HepG2 (cell line): Measurements from ENCODE around the gene MTF1. TPM values are rescaled to one million over a fixed set of nuclear protein-coding genes. Genes with fewer than 3 reads are reported as not detected.
"Not testable (repeated sequence)": the region's sequence is repeated elsewhere in the genome, so short reads cannot be mapped to it uniquely, and the experiment has no call there.

Source experiments
- ATAC-seq: fragments of 200-7000 bp; cut with Tn5 transposase; 3 replicates; pipeline ENCODE4 v1.9.1; 2020; ENCODE audit warnings: mild to moderate bottlenecking, moderate library complexity
- BruUV-seq: library from RNA; stranded (reverse); fragments of 400-500 nt; replicated peaks from 2 replicates; lab custom pipeline; 2021; lab: Mats Ljungman, UMichigan
- CTCF ChIA-PET: fragments of 300-600 bp; formaldehyde crosslinking; extraction: SDS; loops from one replicate; lab custom pipeline; 2021; ENCODE audit warnings: low total read pairs, inconsistent platforms, low intra/inter-chr PET ratio; lab: Yijun Ruan, JAX
- POLR2A ChIA-PET: fragments of 350-600 bp; sonication (Branson Sonifier 250); formaldehyde crosslinking; loops from one replicate; lab custom pipeline; 2020; ENCODE audit warnings: antibody characterized with exemption, inconsistent platforms; lab: Yijun Ruan, JAX
- DNase-seq: peaks from one replicate; pipeline ENCODE4 v3.0.0-alpha.2; 2015; ENCODE audit warnings: low spot score
- FAIRE-seq: peaks from 3 replicates; lab custom pipeline; 2011; peaks lifted over from hg19 to GRCh38; lab: Jason Lieb, UNC
- H2AFZ ChIP-seq: one replicate; pipeline ENCODE4 v1.6.1; 2011; ENCODE audit warnings: low read length, inconsistent platforms
- H3K27ac ChIP-seq: fragments of 300-600 bp; 3 replicates; pipeline ENCODE4 v1.8.0; 2011; ENCODE audit warnings: mixed run types, mild to moderate bottlenecking, mixed read lengths, low read length, inconsistent platforms; ENCODE audit not compliant: insufficient read depth; ENCODE audit errors: extremely low read length
- H3K27me3 ChIP-seq, 2 experiments: fragments of 200-600 bp in 1 of 2; 2 replicates in 1 of 2; 3 replicates in 1 of 2; pipeline versions ENCODE4 v1.6.0 to v1.8.0; 2011; ENCODE audit warnings: low read length in 2 of 2, mild to moderate bottlenecking in 2 of 2, moderate library complexity in 2 of 2, inconsistent platforms in 1 of 2; ENCODE audit not compliant: insufficient read depth in 2 of 2, control insufficient read depth in 1 of 2
- H3K36me3 ChIP-seq, 2 experiments: fragments of 200-600 bp in 1 of 2; replicated peaks in 1 of 2; 2 replicates in 1 of 2; 3 replicates in 1 of 2; pipeline versions ENCODE4 v1.5.1 to v1.8.0; 2011; ENCODE audit warnings: low read length in 2 of 2, inconsistent platforms in 1 of 2; ENCODE audit not compliant: insufficient read depth in 2 of 2, control insufficient read depth in 1 of 2
- H3K4me1 ChIP-seq: 2 replicates; pipeline ENCODE4 v1.5.1; 2012; ENCODE audit warnings: low read length, inconsistent platforms; ENCODE audit not compliant: insufficient read depth
- H3K4me2 ChIP-seq: 2 replicates; pipeline ENCODE4 v1.6.0; 2011; ENCODE audit warnings: low read depth, low read length, inconsistent platforms
- H3K4me3 ChIP-seq, 3 experiments: fragments of 200-600 bp in 1 of 3; sonication (generic), shearing (Covaris generic) in 1 of 3; replicated peaks in 1 of 3; 2 replicates each; pipeline ENCODE4 v1.5.1; 2011 to 2016; ENCODE audit warnings: low read length in 3 of 3, inconsistent platforms in 2 of 3, low read depth in 2 of 3, mild to moderate bottlenecking in 2 of 3, control low read depth in 1 of 3, mixed read lengths in 1 of 3; ENCODE audit not compliant: insufficient read depth in 1 of 3
- H3K79me2 ChIP-seq: one replicate; pipeline ENCODE4 v1.6.1; 2011; ENCODE audit warnings: low read length, inconsistent platforms; ENCODE audit not compliant: insufficient read depth
- H3K9ac ChIP-seq: 2 replicates; pipeline ENCODE4 v1.6.0; 2011; ENCODE audit warnings: mild to moderate bottlenecking, low read depth, low read length, inconsistent platforms; ENCODE audit not compliant: insufficient read depth
- H3K9me3 ChIP-seq: 2 replicates; pipeline ENCODE4 v1.5.1; 2012; ENCODE audit warnings: mild to moderate bottlenecking, low read length
- H4K20me1 ChIP-seq: 2 replicates; pipeline ENCODE4 v1.6.0; 2011; ENCODE audit warnings: inconsistent platforms, mild to moderate bottlenecking, low read length, moderate library complexity; ENCODE audit not compliant: insufficient read depth
- EP300 ChIP-seq, 3 experiments: sonication (generic) in 1 of 3; formaldehyde crosslinking in 1 of 3; IDR thresholded peaks; 2 replicates each; pipeline versions ENCODE4 v1.5.1 to v1.6.1; 2011 to 2020; ENCODE audit warnings: low read depth in 2 of 3, low read length in 2 of 3, borderline replicate concordance in 1 of 3, improper control_type of control experiment in 1 of 3, mild to moderate bottlenecking in 1 of 3, missing genetic modification reagents in 1 of 3, moderate library complexity in 1 of 3
- JDP2 ChIP-seq: sonication (generic); formaldehyde crosslinking; IDR thresholded peaks from 2 replicates; pipeline ENCODE4 v1.8.1; 2022; ENCODE audit warnings: missing genetic modification reagents, borderline replicate concordance
- POLR2A ChIP-seq, 2 experiments: IDR thresholded peaks; 2 replicates each; pipeline ENCODE4 v1.6.1; 2011; ENCODE audit warnings: low read depth in 2 of 2, low read length in 2 of 2, mild to moderate bottlenecking in 1 of 2, moderate library complexity in 1 of 2; ENCODE audit not compliant: insufficient read depth in 1 of 2
- PPARG ChIP-seq: conservative IDR thresholded peaks from 2 replicates; pipeline ENCODE4 v1.6.1; 2016; ENCODE audit warnings: missing biosample characterization, missing genetic modification reagents
- RFXANK ChIP-seq: IDR thresholded peaks from 2 replicates; pipeline ENCODE4 v1.6.1; 2016
- SP5 ChIP-seq: IDR thresholded peaks from 2 replicates; pipeline ENCODE4 v1.6.1; 2016; ENCODE audit warnings: low read depth, borderline replicate concordance
- TP53 ChIP-seq: sonication (generic); formaldehyde crosslinking; conservative IDR thresholded peaks from 2 replicates; pipeline ENCODE4 v1.4.0; 2020; ENCODE audit warnings: missing genetic modification reagents
- ZNF839 ChIP-seq: sonication (generic); formaldehyde crosslinking; IDR thresholded peaks from 2 replicates; pipeline ENCODE4 v1.4.0; 2020; ENCODE audit warnings: missing genetic modification reagents, mild to moderate bottlenecking, borderline replicate concordance
- ZSCAN31 ChIP-seq: sonication (generic); formaldehyde crosslinking; IDR thresholded peaks from 2 replicates; pipeline ENCODE4 v1.5.0; 2020; ENCODE audit warnings: low read depth, mild to moderate bottlenecking, missing genetic modification reagents
- WGBS: methylation state at CpG from one replicate; pipeline ENCODE4 v1.1.6; 2017; ENCODE audit warnings: low lambda C conversion rate; 5-methylcytosine and 5-hydroxymethylcytosine counted together
- in situ Hi-C: cut with HindIII; loops from 2 replicates; pipeline ENCODE4 v1.10.0; 2017; ENCODE audit warnings: low pct_unique_long_range_greater_than_20kb; ENCODE audit not compliant: extremely low pct_ligation_motif_present
- intact Hi-C: fragments of 100-400 bp; cut with micrococcal nuclease; formaldehyde crosslinking; loops from one replicate; pipeline ENCODE4 v1.10.0; 2022; ENCODE audit not compliant: unreplicated experiment
- polyA plus RNA-seq, 8 experiments: library from polyadenylated mRNA; depleted of rRNA in 3 of 8; stranded (reverse) in 7 of 8; unstranded in 1 of 8; fragments of >200 nt; fragmentation: Illumina TruSeq in 4 of 8; extraction: Trizol in 4 of 8; gene quantifications; 2 replicates each; pipeline versions ENCODE4 v1.2.1 to v1.2.3, GENCODE V29; 2011 to 2016; ENCODE audit warnings: low read depth in 4 of 8, missing spikeins in 1 of 8, mixed read lengths in 1 of 8; ENCODE audit not compliant: insufficient read depth in 1 of 8
- total RNA-seq, 5 experiments: library from RNA; depleted of rRNA; stranded (reverse); fragments of >200 nt; fragmentation: Illumina TruSeq; extraction: Trizol; gene quantifications; 2 replicates each; pipeline ENCODE4 v1.2.3, GENCODE V29; 2016; ENCODE audit warnings: low read depth in 1 of 5
- TF ChIP-seq, protein P1 (sequence below): sonication (generic); formaldehyde crosslinking; IDR thresholded peaks from 2 replicates; pipeline ENCODE4 v1.4.0; 2020; ENCODE audit warnings: missing genetic modification reagents, borderline replicate concordance
- TF ChIP-seq, protein P2 (sequence below): IDR thresholded peaks from 2 replicates; pipeline ENCODE4 v1.6.1; 2016; ENCODE audit warnings: missing genetic modification reagents, missing compliant biosample characterization
- TF ChIP-seq, protein P3 (sequence below): sonication (generic); formaldehyde crosslinking; IDR thresholded peaks from 2 replicates; pipeline ENCODE4 v1.8.0; 2022; ENCODE audit warnings: missing genetic modification reagents, mild to moderate bottlenecking, inconsistent platforms, borderline replicate concordance

MTF1 gene
- total and polyA plus RNA-seq, 2 of the 13 experiments (the other 11 are each of a cell fraction or from before 2014, with no cell fraction given): 2.4 to 3.3 TPM

DNA sequence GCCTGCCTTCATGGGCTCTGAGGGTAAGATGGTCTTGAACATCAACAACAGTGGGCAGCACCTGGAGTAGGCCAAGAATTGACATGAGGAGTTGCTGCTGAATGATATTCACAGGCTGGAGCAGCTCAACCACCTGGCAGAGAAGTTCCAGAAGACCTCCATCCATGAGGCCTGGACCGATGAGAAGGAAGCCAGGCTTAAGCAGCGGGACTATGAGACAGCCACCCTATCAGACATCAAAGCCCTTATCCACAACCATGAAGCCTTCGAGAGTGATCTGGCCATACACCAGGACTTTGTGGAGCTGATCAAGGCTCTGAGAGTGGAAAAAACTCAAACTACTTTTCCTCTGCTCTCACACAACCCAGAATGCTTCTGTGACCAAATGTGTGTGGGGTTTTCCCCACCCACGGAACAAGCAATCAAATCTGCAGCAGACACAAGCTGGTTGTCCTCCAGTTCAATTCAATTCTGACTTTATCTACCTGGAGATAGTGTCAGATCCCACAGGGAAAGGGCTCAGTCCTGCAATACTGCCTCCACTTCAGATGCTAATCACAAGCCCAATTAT lies 82.4 kb downstream of the MTF1 start:
- no peak for TF ChIP-seq ZSCAN31 (CRISPR knock-in tag)
- TF ChIP-seq SP5 (CRISPR knock-in tag): no peak
- no peak for TF ChIP-seq JDP2 (CRISPR knock-in tag)
- no peak for TF ChIP-seq EP300 (IDR thresholded peaks at IDR 0.05; ENCODE audit: low read depth in 2 of 2, low read length in 2 of 2)
- TF ChIP-seq EP300 (CRISPR knock-in tag; IDR thresholded peaks at IDR 0.05; ENCODE audit: borderline replicate concordance): no peak
- TF ChIP-seq, protein P1, sequence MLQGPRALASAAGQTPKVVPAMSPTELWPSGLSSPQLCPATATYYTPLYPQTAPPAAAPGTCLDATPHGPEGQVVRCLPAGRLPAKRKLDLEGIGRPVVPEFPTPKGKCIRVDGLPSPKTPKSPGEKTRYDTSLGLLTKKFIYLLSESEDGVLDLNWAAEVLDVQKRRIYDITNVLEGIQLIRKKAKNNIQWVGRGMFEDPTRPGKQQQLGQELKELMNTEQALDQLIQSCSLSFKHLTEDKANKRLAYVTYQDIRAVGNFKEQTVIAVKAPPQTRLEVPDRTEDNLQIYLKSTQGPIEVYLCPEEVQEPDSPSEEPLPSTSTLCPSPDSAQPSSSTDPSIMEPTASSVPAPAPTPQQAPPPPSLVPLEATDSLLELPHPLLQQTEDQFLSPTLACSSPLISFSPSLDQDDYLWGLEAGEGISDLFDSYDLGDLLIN (CRISPR knock-in tag): no peak
- TF ChIP-seq PPARG (CRISPR knock-in tag): no peak
- no peak for TF ChIP-seq TP53 (CRISPR knock-in tag)
- TF ChIP-seq, protein P2, sequence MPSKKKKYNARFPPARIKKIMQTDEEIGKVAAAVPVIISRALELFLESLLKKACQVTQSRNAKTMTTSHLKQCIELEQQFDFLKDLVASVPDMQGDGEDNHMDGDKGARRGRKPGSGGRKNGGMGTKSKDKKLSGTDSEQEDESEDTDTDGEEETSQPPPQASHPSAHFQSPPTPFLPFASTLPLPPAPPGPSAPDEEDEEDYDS (CRISPR knock-in tag): no peak
- TF ChIP-seq ZNF839: no peak
- TF ChIP-seq, protein P3, sequence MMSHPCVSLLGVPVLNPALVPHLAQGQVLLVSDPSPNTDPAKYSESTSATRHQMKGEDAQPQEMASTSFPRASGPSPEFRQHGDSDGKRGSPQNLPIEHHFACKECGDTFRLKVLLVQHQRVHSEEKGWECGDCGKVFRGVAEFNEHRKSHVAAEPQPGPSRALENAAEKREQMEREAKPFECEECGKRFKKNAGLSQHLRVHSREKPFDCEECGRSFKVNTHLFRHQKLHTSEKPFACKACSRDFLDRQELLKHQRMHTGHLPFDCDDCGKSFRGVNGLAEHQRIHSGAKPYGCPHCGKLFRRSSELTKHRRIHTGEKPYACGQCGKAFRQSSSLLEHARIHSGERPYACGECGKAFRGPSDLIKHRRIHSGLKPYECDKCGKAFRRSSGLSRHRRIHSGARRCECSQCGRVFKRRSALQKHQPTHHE (CRISPR knock-in tag): no peak
- no peak for TF ChIP-seq RFXANK
- TF ChIP-seq POLR2A (IDR thresholded peaks at IDR 0.05; ENCODE audit: insufficient read depth in 1 of 2, low read depth in 2 of 2, low read length in 2 of 2): no peak
- Histone ChIP-seq H3K27ac (no peak overlapping the region), H3K79me2 (no peaks in the 10 kb centered on the region), H3K9me3 (no peaks in the 10 kb centered on the region), H3K4me3 (no peak overlapping the region), H2AFZ (no peak overlapping the region), H3K27me3 (peaks cover 3% of the 10 kb centered on the region in 2 experiments; a peak in 2 of 5 replicates), H3K36me3 (no peaks in the 10 kb centered on the region), H3K9ac (no peak overlapping the region), H3K4me1 (peaks cover 16% of the 10 kb centered on the region), H4K20me1 (no peaks in the 10 kb centered on the region), H3K4me2 (no peak overlapping the region)
- intact Hi-C loops (no loop called here), in situ Hi-C loops (no loop called here)
- FAIRE-seq: no peak
- ChIA-PET CTCF (no interaction called here), POLR2A (no interaction called here)
- BruUV-seq: no TSS peak
- peak; percentile 40 for ATAC-seq
- DNase-seq: no peak
- WGBS: 27% methylated on average over 4 of the region's 4 CpGs

DNA sequence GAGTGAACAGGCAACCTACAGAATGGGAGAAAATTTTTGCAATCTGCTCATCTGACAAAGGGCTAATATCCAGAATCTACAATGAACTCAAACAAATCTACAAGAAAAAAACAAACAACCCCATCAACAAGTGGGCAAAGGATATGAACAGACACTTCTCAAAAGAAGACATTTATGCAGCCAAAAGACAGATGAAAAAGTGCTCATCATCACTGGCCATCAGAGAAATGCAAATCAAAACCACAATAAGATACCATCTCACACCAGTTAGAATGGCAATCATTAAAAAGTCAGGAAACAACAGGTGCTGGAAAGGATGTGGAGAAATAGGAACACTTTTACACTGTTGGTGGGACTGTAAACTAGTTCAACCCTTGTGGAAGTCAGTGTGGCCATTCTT lies 88.0 kb downstream of the MTF1 start:
- CTCF ChIA-PET, H2AFZ ChIP-seq, H3K9ac ChIP-seq, H3K9me3 ChIP-seq, FAIRE-seq, intact Hi-C loops, ATAC-seq, H4K20me1 ChIP-seq, BruUV-seq, H3K4me3 ChIP-seq, H3K4me1 ChIP-seq, POLR2A ChIA-PET, H3K27ac ChIP-seq, H3K36me3 ChIP-seq, in situ Hi-C loops, H3K79me2 ChIP-seq, DNase-seq, H3K4me2 ChIP-seq: not testable (repeated sequence)
- H3K27me3 ChIP-seq: peaks cover 0 to 10% of the 10 kb centered on the region in 2 experiments; a peak in 2 of 5 replicates
